Measurements from ENCODE around the gene CREB3L4.

The CREB3L4 gene

GRCh38 chr1:153945131-153945794 is 22.4 kb upstream of the CREB3L4 start:
- TF ChIP-seq MAX (IDR thresholded peaks at IDR 0.05) (no peak), CEBPB (IDR thresholded peaks at IDR 0.05) (no peak)

GRCh38 chr1:153945795-153946621 is 21.7 kb upstream of the CREB3L4 start:
- TF ChIP-seq EGR1 (IDR thresholded peaks at IDR 0.05) = no peak
- TF ChIP-seq TCF12 (IDR thresholded peaks at IDR 0.05; ENCODE audit: low read depth) = no peak; the same call in 1 of the 2 replicates
- peak; percentile 16 for TF ChIP-seq YY1 (IDR thresholded peaks at IDR 0.05; ENCODE audit: low read depth)
- peak; percentile 48; the same call in 1 of the 2 replicates for TF ChIP-seq ZBTB7A (IDR thresholded peaks at IDR 0.05; ENCODE audit: low read depth)
- TF ChIP-seq RAD21 (IDR thresholded peaks at IDR 0.05; ENCODE audit: low read depth) = no peak
- TF ChIP-seq TEAD4 (IDR thresholded peaks at IDR 0.05) = no peak
- TF ChIP-seq NFIC (IDR thresholded peaks at IDR 0.05) = 0 out of 2 replicates have a peak, but pooled peaks have one; percentile 6
- no peak for TF ChIP-seq FOXM1 (IDR thresholded peaks at IDR 0.05; ENCODE audit: borderline replicate concordance, low read depth)
- no peak for TF ChIP-seq EP300 (IDR thresholded peaks at IDR 0.05; ENCODE audit: borderline replicate concordance)
- TF ChIP-seq REST (IDR thresholded peaks at IDR 0.05; ENCODE audit: low read depth) = no peak
- TF ChIP-seq TAF1 (IDR thresholded peaks at IDR 0.05; ENCODE audit: low read depth) = peak; percentile 55
- peak; percentile 78 for TF ChIP-seq MAX (IDR thresholded peaks at IDR 0.05)
- TF ChIP-seq USF1 (IDR thresholded peaks at IDR 0.05) = peak; percentile 87
- no peak for TF ChIP-seq CREB1 (IDR thresholded peaks at IDR 0.05; ENCODE audit: low read depth)
- TF ChIP-seq CEBPB (IDR thresholded peaks at IDR 0.05) = no peak

GRCh38 chr1:153946622-153947241 is 21.0 kb upstream of the CREB3L4 start, which contains the start of gene DENND4B:
TSS of gene DENND4B (minus strand) at chr1:153946718. CDS start at chr1:153944374, 2,344 bp downstream.
- TF ChIP-seq TCF12 (IDR thresholded peaks at IDR 0.05; ENCODE audit: low read depth) (0 out of 2 replicates have a peak, but pooled peaks have one; percentile 9), MAX (IDR thresholded peaks at IDR 0.05) (peak; percentile 30; the same call in 1 of the 2 replicates), CEBPB (IDR thresholded peaks at IDR 0.05) (no peak), RAD21 (IDR thresholded peaks at IDR 0.05; ENCODE audit: low read depth) (peak; percentile 51), ZBTB7A (IDR thresholded peaks at IDR 0.05; ENCODE audit: low read depth) (no peak), TAF1 (IDR thresholded peaks at IDR 0.05; ENCODE audit: low read depth) (peak; percentile 66; the same call in 1 of the 2 replicates), YY1 (IDR thresholded peaks at IDR 0.05; ENCODE audit: low read depth) (0 out of 2 replicates have a peak, but pooled peaks have one; percentile 25)

- TF ChIP-seq YY1 (IDR thresholded peaks at IDR 0.05; ENCODE audit: low read depth) (no peak), RAD21 (IDR thresholded peaks at IDR 0.05; ENCODE audit: low read depth) (no peak), USF1 (IDR thresholded peaks at IDR 0.05) (no peak), TAF1 (IDR thresholded peaks at IDR 0.05; ENCODE audit: low read depth) (no peak), ZBTB7A (IDR thresholded peaks at IDR 0.05; ENCODE audit: low read depth) (no peak), EP300 (IDR thresholded peaks at IDR 0.05; ENCODE audit: borderline replicate concordance) (no peak), CEBPB (IDR thresholded peaks at IDR 0.05) (no peak), MAX (IDR thresholded peaks at IDR 0.05) (no peak), TCF12 (IDR thresholded peaks at IDR 0.05; ENCODE audit: low read depth) (no peak), TEAD4 (IDR thresholded peaks at IDR 0.05) (no peak), FOXM1 (IDR thresholded peaks at IDR 0.05; ENCODE audit: borderline replicate concordance, low read depth) (no peak), REST (IDR thresholded peaks at IDR 0.05; ENCODE audit: low read depth) (no peak), CREB1 (IDR thresholded peaks at IDR 0.05; ENCODE audit: low read depth) (no peak), EGR1 (IDR thresholded peaks at IDR 0.05) (no peak), NFIC (IDR thresholded peaks at IDR 0.05) (no peak)
These were observed 16.5 kb upstream of the CREB3L4 start for GRCh38 chr1:153951183-153951582.

Measured in Ishikawa (cell line).